GM12874 (cell line): ENCODE data around the gene NRF1.
A peak's percentile ranks its signal among the peaks of the same experiment; 100 is the strongest.

ENCODE experiments used
- CTCF ChIP-seq: IDR thresholded peaks from 2 replicates; pipeline ENCODE4 v1.5.1; 2011; ENCODE audit warnings: low read depth, mild to moderate bottlenecking, control low read depth, low read length, moderate library complexity; ENCODE audit not compliant: insufficient read depth

The NRF1 gene

DNA sequence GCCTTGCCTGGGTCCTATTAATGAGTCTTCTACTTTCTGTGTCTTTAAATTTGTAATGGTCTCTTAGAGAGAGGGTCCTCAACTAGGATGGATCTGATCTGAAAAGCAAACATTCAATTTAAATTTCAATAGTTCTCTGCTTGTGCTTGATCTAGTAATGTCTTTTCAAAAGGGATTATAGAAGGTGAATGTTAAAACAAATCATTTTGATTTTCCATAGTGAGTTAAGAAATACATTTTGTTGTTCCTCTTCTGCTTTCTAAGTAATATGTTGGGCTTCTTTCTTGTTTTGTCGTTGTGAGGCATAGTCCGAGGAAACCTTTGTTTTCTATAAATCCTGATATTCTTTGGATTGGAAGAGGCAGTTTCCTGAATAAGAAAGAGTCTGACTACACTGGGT is 18.8 kb downstream of the NRF1 start:
- no peak for TF ChIP-seq CTCF

- no peak for TF ChIP-seq CTCF
These were observed 23.0 kb downstream of the NRF1 start for GRCh38 chr7:129634361-129635034.

GRCh38 chr7:129635300-129636029 is 23.9 kb downstream of the NRF1 start:
- TF ChIP-seq CTCF = peak; percentile 85

DNA sequence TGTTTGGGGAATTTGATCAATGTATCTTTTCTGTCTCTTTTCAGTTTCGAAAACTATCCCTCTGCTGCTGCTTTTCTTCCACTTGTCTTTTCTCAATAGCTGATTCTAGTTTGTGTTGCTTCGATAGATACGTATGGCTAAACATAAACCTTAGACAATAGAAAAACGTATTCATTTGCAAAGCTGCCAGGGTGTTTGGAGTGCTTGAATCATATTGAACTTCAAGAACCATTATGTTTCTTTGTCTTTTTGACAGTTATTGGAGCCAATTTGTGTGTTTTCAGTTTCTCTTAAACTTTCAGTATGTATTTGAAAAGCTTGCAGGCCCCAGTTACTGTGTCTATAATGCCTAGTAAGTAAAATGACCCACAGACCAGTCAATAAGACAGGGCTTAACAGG is 25.1 kb downstream of the NRF1 start:
- TF ChIP-seq CTCF = no peak

DNA sequence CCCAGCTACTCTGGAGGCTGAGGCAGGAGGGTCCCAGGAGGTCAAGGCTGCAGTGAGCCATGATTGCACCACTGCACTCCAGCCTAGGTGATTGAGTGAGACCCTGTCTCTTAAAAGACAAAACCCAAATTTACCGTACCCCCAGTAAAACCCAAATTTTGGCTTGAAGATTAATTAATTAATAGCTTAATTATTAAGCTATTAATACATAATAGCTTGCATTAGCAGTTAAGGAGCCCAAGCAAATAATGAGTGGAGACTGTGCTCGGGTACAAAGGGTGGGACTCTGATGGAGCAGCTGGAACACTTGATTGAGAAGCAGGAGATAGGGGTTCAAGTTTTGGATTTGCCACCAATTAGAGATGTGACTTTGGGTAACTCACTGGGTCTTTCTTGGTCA is 28.9 kb downstream of the NRF1 start:
- TF ChIP-seq CTCF = no peak

GRCh38 chr7:129642871-129643549 is 31.5 kb downstream of the NRF1 start:
- TF ChIP-seq CTCF = no peak

DNA sequence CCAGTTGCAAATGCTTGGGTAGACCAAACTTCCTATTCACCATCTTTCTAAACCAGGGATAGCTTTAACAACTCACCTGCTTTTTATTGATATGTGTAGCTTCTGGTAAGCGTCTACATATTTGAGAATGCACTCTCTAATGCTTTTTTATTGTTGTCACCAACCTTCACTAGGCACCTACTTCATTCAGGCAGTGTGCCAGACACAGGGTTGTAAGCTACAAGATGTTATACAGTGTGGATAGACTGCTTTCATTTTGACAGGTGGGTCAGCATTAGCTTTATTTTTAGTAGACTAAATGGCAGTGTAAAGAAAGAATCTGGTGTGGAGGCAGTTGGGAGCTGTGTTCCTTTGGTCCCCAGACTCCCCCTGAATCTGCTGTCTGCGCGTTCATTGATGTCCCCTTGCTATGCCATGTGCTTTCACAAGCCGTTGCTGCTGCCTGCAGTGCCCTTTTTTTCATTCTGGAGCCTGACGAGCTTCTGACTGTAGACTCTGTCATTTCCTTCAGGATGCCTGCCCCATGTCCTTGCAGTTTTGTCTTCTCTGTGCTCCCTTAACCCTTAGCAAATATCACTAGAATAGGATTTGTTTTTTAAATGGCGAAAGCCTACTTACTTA is 32.1 kb downstream of the NRF1 start:
- no peak for TF ChIP-seq CTCF
